ENCODE results near the gene PROSER3. TPM values are rescaled to one million over a fixed set of nuclear protein-coding genes. Genes with fewer than 3 reads are reported as not detected.

Gene PROSER3
- polyA plus RNA-seq, 1 donor from 2014 or later: 1.2 TPM

DNA sequence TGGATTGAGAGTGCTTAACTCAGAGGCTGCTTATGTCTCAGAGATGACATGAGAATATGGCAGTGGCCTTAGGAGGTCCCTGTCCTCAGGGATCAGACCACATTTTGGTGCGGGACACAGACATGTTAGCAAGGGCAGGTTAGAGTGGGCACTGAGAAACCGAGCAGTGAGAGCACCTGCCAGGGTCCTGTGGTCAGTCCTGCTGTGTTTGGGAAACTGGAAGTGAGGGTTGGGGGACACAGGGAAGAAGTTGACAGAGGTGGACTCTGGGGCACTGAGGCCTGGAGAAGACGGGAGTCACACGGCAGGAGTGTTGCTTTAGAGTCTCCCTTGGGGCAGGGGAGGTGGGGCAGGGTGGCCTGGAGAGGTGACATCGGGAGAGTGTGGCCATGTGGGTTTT lies 23.1 kb upstream of the PROSER3 start:
- H3K36me3 ChIP-seq (ENCODE audit: insufficient read depth, low read length): no peaks in the 10 kb centered on the region
- no peak overlapping the region for H3K4me2 ChIP-seq (ENCODE audit: low read length)
- H3K9me2 ChIP-seq (ENCODE audit: insufficient read depth, low read length): no peaks in the 10 kb centered on the region
- H3F3A ChIP-seq (ENCODE audit: insufficient read depth, low read length, poor library complexity, severe bottlenecking): no peaks in the 10 kb centered on the region
- no peaks in the 10 kb centered on the region for H3K9me3 ChIP-seq (ENCODE audit: low read length)
- no peak overlapping the region for H3K27ac ChIP-seq (ENCODE audit: low read length)
- H3K79me2 ChIP-seq (replicated peaks; ENCODE audit: insufficient read depth, low read length): no peaks in the 10 kb centered on the region
- no peak overlapping the region for H2AFZ ChIP-seq (ENCODE audit: low read depth, low read length)
- H3K4me3 ChIP-seq (ENCODE audit: low read length): no peak overlapping the region
- no peak overlapping the region for H3K9ac ChIP-seq (ENCODE audit: low read length)
- TF ChIP-seq, protein P1, sequence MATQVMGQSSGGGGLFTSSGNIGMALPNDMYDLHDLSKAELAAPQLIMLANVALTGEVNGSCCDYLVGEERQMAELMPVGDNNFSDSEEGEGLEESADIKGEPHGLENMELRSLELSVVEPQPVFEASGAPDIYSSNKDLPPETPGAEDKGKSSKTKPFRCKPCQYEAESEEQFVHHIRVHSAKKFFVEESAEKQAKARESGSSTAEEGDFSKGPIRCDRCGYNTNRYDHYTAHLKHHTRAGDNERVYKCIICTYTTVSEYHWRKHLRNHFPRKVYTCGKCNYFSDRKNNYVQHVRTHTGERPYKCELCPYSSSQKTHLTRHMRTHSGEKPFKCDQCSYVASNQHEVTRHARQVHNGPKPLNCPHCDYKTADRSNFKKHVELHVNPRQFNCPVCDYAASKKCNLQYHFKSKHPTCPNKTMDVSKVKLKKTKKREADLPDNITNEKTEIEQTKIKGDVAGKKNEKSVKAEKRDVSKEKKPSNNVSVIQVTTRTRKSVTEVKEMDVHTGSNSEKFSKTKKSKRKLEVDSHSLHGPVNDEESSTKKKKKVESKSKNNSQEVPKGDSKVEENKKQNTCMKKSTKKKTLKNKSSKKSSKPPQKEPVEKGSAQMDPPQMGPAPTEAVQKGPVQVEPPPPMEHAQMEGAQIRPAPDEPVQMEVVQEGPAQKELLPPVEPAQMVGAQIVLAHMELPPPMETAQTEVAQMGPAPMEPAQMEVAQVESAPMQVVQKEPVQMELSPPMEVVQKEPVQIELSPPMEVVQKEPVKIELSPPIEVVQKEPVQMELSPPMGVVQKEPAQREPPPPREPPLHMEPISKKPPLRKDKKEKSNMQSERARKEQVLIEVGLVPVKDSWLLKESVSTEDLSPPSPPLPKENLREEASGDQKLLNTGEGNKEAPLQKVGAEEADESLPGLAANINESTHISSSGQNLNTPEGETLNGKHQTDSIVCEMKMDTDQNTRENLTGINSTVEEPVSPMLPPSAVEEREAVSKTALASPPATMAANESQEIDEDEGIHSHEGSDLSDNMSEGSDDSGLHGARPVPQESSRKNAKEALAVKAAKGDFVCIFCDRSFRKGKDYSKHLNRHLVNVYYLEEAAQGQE (IDR thresholded peaks at IDR 0.05; ENCODE audit: borderline replicate concordance): no peak
- H4K20me1 ChIP-seq (ENCODE audit: insufficient read depth): no peaks in the 10 kb centered on the region
- H3K27me3 ChIP-seq (ENCODE audit: insufficient read depth, low read depth, low read length): no peaks in the 10 kb centered on the region

DNA sequence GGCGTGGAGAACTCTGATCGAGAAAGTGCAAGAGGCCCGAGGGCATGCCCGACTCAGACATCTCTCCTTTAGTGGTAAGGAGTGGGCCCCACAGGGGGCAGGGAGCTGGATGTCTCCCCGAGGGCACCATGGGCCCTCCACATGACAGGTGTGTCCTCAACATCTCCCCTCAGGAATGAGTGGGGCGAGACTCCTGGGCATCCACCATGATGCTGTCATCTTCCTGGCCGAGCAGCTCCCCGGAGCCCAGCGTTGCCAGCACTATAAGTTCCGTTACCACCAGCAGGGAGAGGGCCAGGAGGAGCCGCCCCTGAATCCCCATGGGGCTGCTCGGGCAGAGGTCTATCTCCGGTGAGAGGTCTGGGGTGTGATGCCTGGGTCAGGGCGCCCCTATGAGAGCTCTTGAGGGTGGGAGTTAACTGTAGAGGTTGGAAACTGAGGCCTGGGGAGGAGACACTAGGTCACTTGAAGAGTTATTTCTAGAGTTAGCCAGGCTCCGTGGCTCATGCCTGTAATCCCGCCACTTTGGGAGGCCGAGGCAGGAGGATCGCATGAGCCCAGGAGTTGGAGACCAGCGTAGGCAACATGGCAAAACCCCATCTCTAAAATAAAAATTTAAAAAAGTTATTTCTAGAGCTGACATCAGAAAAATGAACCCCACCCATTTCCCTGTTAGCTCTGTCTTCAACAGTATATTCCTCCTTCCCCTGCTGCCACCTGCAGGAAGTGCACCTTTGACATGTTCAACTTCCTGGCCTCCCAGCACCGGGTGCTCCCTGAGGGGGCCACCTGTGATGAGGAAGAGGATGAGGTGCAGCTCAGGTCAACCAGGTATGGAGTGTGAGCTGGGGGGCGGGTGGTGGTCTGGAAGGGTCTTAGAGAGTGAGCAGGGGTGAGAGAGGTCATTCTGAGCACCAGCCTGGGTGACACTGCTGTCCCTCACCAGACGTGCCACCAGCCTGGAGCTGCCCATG lies 20.8 kb upstream of the PROSER3 start:
- Histone ChIP-seq H3K79me2 (replicated peaks; ENCODE audit: insufficient read depth, low read length) (no peaks in the 10 kb centered on the region), H3K36me3 (ENCODE audit: insufficient read depth, low read length) (no peaks in the 10 kb centered on the region), H3K27me3 (ENCODE audit: insufficient read depth, low read depth, low read length) (no peaks in the 10 kb centered on the region)

More for the DNA sequence above, 20.8 kb upstream of the PROSER3 start:
- Histone ChIP-seq H4K20me1 (ENCODE audit: insufficient read depth) (no peaks in the 10 kb centered on the region), H3K9me3 (ENCODE audit: low read length) (no peaks in the 10 kb centered on the region), H3K27ac (ENCODE audit: low read length) (no peak overlapping the region), H3K4me2 (ENCODE audit: low read length) (no peak overlapping the region), H3K4me3 (ENCODE audit: low read length) (no peak overlapping the region), H3F3A (ENCODE audit: insufficient read depth, low read length, poor library complexity, severe bottlenecking) (no peaks in the 10 kb centered on the region), H2AFZ (ENCODE audit: low read depth, low read length) (no peak overlapping the region), H3K9ac (ENCODE audit: low read length) (no peak overlapping the region), H3K9me2 (ENCODE audit: insufficient read depth, low read length) (no peaks in the 10 kb centered on the region)
- TF ChIP-seq MXI1 (conservative IDR thresholded peaks at IDR 0.05; ENCODE audit: poor library complexity, severe bottlenecking) (no peak), POLR2AphosphoS5 (IDR thresholded peaks at IDR 0.05) (no peak), SMC3 (conservative IDR thresholded peaks at IDR 0.05; ENCODE audit: poor library complexity) (no peak), RAD21 (conservative IDR thresholded peaks at IDR 0.05) (no peak), EP300 (conservative IDR thresholded peaks at IDR 0.05; ENCODE audit: poor library complexity, severe bottlenecking) (no peak), TAF1 (IDR thresholded peaks at IDR 0.05; ENCODE audit: low read depth) (no peak), EZH2 (IDR thresholded peaks at IDR 0.05; ENCODE audit: borderline replicate concordance, insufficient read depth, low read length, poor library complexity, severe bottlenecking) (no peak)
- TF ChIP-seq, protein P1 (IDR thresholded peaks at IDR 0.05; ENCODE audit: borderline replicate concordance): no peak
- TF ChIP-seq, protein P2, sequence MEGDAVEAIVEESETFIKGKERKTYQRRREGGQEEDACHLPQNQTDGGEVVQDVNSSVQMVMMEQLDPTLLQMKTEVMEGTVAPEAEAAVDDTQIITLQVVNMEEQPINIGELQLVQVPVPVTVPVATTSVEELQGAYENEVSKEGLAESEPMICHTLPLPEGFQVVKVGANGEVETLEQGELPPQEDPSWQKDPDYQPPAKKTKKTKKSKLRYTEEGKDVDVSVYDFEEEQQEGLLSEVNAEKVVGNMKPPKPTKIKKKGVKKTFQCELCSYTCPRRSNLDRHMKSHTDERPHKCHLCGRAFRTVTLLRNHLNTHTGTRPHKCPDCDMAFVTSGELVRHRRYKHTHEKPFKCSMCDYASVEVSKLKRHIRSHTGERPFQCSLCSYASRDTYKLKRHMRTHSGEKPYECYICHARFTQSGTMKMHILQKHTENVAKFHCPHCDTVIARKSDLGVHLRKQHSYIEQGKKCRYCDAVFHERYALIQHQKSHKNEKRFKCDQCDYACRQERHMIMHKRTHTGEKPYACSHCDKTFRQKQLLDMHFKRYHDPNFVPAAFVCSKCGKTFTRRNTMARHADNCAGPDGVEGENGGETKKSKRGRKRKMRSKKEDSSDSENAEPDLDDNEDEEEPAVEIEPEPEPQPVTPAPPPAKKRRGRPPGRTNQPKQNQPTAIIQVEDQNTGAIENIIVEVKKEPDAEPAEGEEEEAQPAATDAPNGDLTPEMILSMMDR (IDR thresholded peaks at IDR 0.05; ENCODE audit: poor library complexity, severe bottlenecking): no peak
